ENCODE measurements around the gene CELA2B. TPM values are rescaled to one million over a fixed set of nuclear protein-coding genes. Genes with fewer than 3 reads are reported as not detected.
A peak's percentile ranks its signal among the peaks of the same experiment; 100 is the strongest.

The CELA2B gene
- total and polyA plus RNA-seq, 10 of the 15 experiments (the other 5 are each of a cell fraction or from before 2014, with no cell fraction given), result not detected

- TF ChIP-seq NR2C2 (IDR thresholded peaks at IDR 0.05; ENCODE audit: borderline replicate concordance, control insufficient read depth, insufficient read length, low read depth), result no peak
- peak in 1 of 2 experiments; percentile 24; a peak in 1 of 4 replicates for TF ChIP-seq EP300 (IDR thresholded peaks at IDR 0.05; ENCODE audit: borderline replicate concordance in 1 of 2, control insufficient read depth in 1 of 2, low read depth in 2 of 2, low read length in 2 of 2)
- no peak for TF ChIP-seq MTA3 (IDR thresholded peaks at IDR 0.05; ENCODE audit: borderline replicate concordance, low read length)
- TF ChIP-seq PRDM15 (CRISPR knock-in tag; IDR thresholded peaks at IDR 0.05), result peak; percentile 83
- TF ChIP-seq ETV6 (conservative IDR thresholded peaks at IDR 0.05 in 1 of 2, IDR thresholded peaks at IDR 0.05 in 1 of 2; ENCODE audit: borderline replicate concordance in 1 of 2, low read depth in 1 of 2), result no peak
- no peak for TF ChIP-seq BRCA1 (IDR thresholded peaks at IDR 0.05; ENCODE audit: low read depth, low read length)
- peak; percentile 54; the same call in 2 of the 3 replicates for TF ChIP-seq POU2F2 (IDR thresholded peaks at IDR 0.05; ENCODE audit: borderline replicate concordance, low read depth, low read length)
- TF ChIP-seq CEBPZ (IDR thresholded peaks at IDR 0.05; ENCODE audit: low read depth, low read length), result no peak
- no peak for TF ChIP-seq SREBF2 (IDR thresholded peaks at IDR 0.05; ENCODE audit: low read length)
- TF ChIP-seq ZNF592 (IDR thresholded peaks at IDR 0.05), result no peak
- TF ChIP-seq PBX3 (IDR thresholded peaks at IDR 0.05; ENCODE audit: insufficient replicate concordance, low read depth, low read length), result no peak
- TF ChIP-seq ZNF217 (IDR thresholded peaks at IDR 0.05), result no peak
- no peak for TF ChIP-seq TCF12 (IDR thresholded peaks at IDR 0.05; ENCODE audit: low read depth, low read length)
- TF ChIP-seq NFIC (IDR thresholded peaks at IDR 0.05; ENCODE audit: low read depth, low read length), result no peak
- TF ChIP-seq YBX1 (IDR thresholded peaks at IDR 0.05), result no peak
These were observed 50.8 kb downstream of the CELA2B start, which contains the start of gene DNAJC16 (continued) for GRCh38 chr1:15526490-15527339.

Data from GM12878 (cell line).